ENCODE data around the gene NFATC4.

NFATC4 gene

GRCh38 chr14:24378981-24379906, 11.3 kb downstream of the NFATC4 start:
- DNase-seq (ENCODE audit: low read depth), result no peak
- TF ChIP-seq, protein P1, sequence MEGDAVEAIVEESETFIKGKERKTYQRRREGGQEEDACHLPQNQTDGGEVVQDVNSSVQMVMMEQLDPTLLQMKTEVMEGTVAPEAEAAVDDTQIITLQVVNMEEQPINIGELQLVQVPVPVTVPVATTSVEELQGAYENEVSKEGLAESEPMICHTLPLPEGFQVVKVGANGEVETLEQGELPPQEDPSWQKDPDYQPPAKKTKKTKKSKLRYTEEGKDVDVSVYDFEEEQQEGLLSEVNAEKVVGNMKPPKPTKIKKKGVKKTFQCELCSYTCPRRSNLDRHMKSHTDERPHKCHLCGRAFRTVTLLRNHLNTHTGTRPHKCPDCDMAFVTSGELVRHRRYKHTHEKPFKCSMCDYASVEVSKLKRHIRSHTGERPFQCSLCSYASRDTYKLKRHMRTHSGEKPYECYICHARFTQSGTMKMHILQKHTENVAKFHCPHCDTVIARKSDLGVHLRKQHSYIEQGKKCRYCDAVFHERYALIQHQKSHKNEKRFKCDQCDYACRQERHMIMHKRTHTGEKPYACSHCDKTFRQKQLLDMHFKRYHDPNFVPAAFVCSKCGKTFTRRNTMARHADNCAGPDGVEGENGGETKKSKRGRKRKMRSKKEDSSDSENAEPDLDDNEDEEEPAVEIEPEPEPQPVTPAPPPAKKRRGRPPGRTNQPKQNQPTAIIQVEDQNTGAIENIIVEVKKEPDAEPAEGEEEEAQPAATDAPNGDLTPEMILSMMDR (IDR thresholded peaks at IDR 0.05; ENCODE audit: control insufficient read depth, extremely low read depth, insufficient read depth), result no peak
- no peak overlapping the region for H3K4me3 ChIP-seq (ENCODE audit: low read depth, low read length)

- no peak for DNase-seq (ENCODE audit: low read depth)
- no peak overlapping the region for H3K4me3 ChIP-seq (ENCODE audit: low read depth, low read length)
- TF ChIP-seq, protein P1 (IDR thresholded peaks at IDR 0.05; ENCODE audit: control insufficient read depth, extremely low read depth, insufficient read depth), result no peak
Measured at GRCh38 chr14:24379907-24380730, 12.1 kb downstream of the NFATC4 start.

DNA sequence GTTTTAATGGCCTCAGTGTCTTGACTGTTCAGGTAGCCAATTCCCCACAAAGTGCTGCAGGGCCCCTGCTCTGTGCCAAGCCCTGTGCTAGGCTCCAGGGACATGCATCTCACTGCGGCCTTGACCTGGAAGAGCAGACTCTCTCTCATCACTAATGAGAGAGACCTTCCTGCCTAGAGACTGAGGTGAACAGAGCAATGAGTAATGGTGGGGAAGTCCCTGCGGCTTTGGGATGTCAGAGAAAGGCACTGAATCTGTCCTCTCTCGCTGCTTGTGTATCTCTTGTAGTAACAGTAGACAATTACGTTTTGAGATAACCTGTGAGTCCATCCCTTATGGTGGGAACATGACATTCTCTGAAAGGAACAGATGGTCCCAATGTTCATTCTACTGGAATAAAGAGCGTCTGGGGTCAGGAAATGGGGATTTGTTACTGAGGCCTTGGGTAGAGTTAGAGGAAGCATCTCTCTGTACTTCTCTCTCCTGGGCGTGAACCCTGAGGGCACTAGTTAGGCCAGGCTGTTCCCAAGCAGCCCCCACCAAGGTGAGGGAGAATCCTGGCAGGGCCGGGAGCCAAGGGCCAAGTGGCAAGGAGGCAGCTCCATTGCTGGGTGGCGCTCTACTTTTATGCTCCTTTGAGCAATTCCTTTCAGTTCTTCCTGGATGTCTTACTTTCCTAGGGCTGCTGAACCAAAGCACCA, 13.5 kb downstream of the NFATC4 start:
- no peak overlapping the region for H3K4me3 ChIP-seq (ENCODE audit: low read depth, low read length)
- TF ChIP-seq, protein P1 (IDR thresholded peaks at IDR 0.05; ENCODE audit: control insufficient read depth, extremely low read depth, insufficient read depth), result no peak
- DNase-seq (ENCODE audit: low read depth), result no peak

DNA sequence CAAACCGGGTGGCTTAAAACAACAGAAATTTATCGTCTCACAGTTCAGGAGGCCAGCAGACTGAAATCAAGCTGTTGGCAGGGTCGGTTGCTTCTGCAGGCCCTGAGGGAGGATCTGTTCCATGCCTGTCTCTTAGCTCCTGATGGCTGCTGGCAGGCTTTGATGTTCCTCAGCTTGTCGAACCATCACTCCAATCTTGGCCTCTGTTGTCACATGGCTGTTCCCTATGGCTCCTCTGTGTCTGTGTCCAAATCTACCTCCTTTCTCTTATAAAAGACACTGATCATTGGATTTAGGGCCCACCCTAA, 14.0 kb downstream of the NFATC4 start:
- DNase-seq (ENCODE audit: low read depth), result no peak
- no peak overlapping the region for H3K4me3 ChIP-seq (ENCODE audit: low read depth, low read length)
- TF ChIP-seq, protein P1 (IDR thresholded peaks at IDR 0.05; ENCODE audit: control insufficient read depth, extremely low read depth, insufficient read depth), result no peak

- H3K4me3 ChIP-seq (ENCODE audit: low read depth, low read length), result no peak overlapping the region
- DNase-seq (ENCODE audit: low read depth), result no peak
- TF ChIP-seq, protein P1 (IDR thresholded peaks at IDR 0.05; ENCODE audit: control insufficient read depth, extremely low read depth, insufficient read depth), result no peak
Measured at GRCh38 chr14:24384169-24384568, 16.2 kb downstream of the NFATC4 start.

DNA sequence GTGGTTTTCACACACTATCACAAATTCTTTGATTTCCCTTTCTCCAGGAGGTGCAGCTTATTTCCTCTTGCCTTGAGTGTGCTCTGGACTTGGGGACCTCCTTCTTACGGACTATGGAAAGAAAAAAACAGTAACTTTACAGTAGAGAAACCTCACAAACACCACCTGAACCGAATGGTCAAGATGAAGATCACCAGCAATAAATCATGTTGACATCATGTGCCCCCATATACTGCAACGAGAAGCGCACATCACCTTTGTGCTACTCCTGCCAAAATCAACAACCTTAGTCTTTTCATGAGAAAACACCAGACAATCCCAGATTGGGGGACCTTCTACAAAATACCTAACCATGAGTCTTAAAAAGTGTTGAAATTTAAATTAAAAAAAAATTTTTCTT, 17.5 kb downstream of the NFATC4 start:
- no peak for DNase-seq (ENCODE audit: low read depth)
- no peak overlapping the region for H3K4me3 ChIP-seq (ENCODE audit: low read depth, low read length)
- TF ChIP-seq, protein P1 (IDR thresholded peaks at IDR 0.05; ENCODE audit: control insufficient read depth, extremely low read depth, insufficient read depth), result no peak

Data from LNCaP clone FGC (cell line).